Activated B cell treated with CpG ODN at 0.5 μM for 24 hours (primary cell): ENCODE measurements around the gene CAMSAP3. TPM values are rescaled to one million over a fixed set of nuclear protein-coding genes. Genes with fewer than 3 reads are reported as not detected.

Experiments
- ATAC-seq: fragments of 200-7000 bp; cut with Tn5 transposase; one replicate; pipeline ENCODE4 v1.10.0; 2021; ENCODE audit warnings: low read depth, mild to moderate bottlenecking, moderate library complexity
- CTCF ChIA-PET: fragments of 350-600 bp; sonication (Branson Sonifier 250); formaldehyde crosslinking; loops from one replicate; lab custom pipeline; 2021; ENCODE audit warnings: antibody characterized with exemption; lab: Charles Lee
- POLR2A ChIA-PET: fragments of 350-600 bp; sonication (Branson Sonifier 250); formaldehyde crosslinking; loops from one replicate; lab custom pipeline; 2021; ENCODE audit warnings: antibody characterized with exemption; lab: Charles Lee
- DNase-seq: peaks from one replicate; pipeline ENCODE4 v3.0.0; 2022
- H3K27ac Mint-ChIP-seq: one replicate; pipeline ENCODE4 v1.8.0; 2020; ENCODE audit warnings: mixed read lengths
- H3K27me3 Mint-ChIP-seq: one replicate; pipeline ENCODE4 v1.8.0; 2021; ENCODE audit warnings: mixed read lengths
- H3K36me3 Mint-ChIP-seq: one replicate; pipeline ENCODE4 v1.8.0; 2021; ENCODE audit warnings: low read depth, mixed read lengths
- H3K4me1 Mint-ChIP-seq: one replicate; pipeline ENCODE4 v1.8.0; 2021; ENCODE audit warnings: mixed read lengths
- H3K4me3 Mint-ChIP-seq: one replicate; pipeline ENCODE4 v1.8.0; 2020; ENCODE audit warnings: mild to moderate bottlenecking, mixed read lengths
- H3K9me3 Mint-ChIP-seq: one replicate; pipeline ENCODE4 v1.8.0; 2020; ENCODE audit warnings: mixed read lengths
- intact Hi-C: fragments of 100-400 bp; cut with micrococcal nuclease; formaldehyde crosslinking; loops from one replicate; pipeline ENCODE4 v1.15.1; 2024
- total RNA-seq: library from RNA; stranded (reverse); gene quantifications from 2 replicates; pipeline ENCODE4 v1.2.3, GENCODE V29; 2022
- TF ChIP-seq, protein P1 (sequence below): fragments of 200-600 bp; IDR thresholded peaks from one replicate; pipeline ENCODE4 v1.8.0; 2022; ENCODE audit warnings: antibody characterized with exemption, mild to moderate bottlenecking

The CAMSAP3 gene
- total RNA-seq, 1 donor from 2014 or later: 0.80 TPM

DNA sequence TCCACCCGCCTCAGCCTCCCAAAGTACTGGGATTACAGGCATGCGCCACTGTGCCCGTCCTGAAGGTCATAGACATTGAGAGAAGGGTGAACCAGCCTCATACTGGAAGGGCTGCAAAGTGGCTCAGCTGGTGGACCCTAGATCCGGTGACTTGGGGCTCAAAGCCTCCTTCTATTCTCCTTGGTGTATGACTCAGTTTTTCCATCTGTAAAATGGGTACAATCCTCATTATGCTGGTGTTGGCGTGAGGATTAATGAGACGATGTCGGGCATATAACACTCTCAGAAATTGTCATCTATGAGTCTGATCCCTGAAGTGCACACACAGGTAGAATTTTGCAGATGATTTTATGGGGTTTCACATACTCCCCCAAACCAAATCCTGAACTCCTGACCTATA is 5.8 kb upstream of the CAMSAP3 start:
- intact Hi-C loops: no loop called here
- no peaks in the 10 kb centered on the region for H3K9me3 Mint-ChIP-seq
- ChIA-PET POLR2A (no interaction called here), CTCF (no interaction called here)
- peaks cover 12% of the 10 kb centered on the region for H3K27me3 Mint-ChIP-seq
- no peak for DNase-seq
- H3K4me3 Mint-ChIP-seq: no peak overlapping the region
- no peak for ATAC-seq
- TF ChIP-seq, protein P1, sequence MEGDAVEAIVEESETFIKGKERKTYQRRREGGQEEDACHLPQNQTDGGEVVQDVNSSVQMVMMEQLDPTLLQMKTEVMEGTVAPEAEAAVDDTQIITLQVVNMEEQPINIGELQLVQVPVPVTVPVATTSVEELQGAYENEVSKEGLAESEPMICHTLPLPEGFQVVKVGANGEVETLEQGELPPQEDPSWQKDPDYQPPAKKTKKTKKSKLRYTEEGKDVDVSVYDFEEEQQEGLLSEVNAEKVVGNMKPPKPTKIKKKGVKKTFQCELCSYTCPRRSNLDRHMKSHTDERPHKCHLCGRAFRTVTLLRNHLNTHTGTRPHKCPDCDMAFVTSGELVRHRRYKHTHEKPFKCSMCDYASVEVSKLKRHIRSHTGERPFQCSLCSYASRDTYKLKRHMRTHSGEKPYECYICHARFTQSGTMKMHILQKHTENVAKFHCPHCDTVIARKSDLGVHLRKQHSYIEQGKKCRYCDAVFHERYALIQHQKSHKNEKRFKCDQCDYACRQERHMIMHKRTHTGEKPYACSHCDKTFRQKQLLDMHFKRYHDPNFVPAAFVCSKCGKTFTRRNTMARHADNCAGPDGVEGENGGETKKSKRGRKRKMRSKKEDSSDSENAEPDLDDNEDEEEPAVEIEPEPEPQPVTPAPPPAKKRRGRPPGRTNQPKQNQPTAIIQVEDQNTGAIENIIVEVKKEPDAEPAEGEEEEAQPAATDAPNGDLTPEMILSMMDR: no peak
- H3K36me3 Mint-ChIP-seq: no peaks in the 10 kb centered on the region
- no peak overlapping the region for H3K27ac Mint-ChIP-seq
- no peaks in the 10 kb centered on the region for H3K4me1 Mint-ChIP-seq

DNA sequence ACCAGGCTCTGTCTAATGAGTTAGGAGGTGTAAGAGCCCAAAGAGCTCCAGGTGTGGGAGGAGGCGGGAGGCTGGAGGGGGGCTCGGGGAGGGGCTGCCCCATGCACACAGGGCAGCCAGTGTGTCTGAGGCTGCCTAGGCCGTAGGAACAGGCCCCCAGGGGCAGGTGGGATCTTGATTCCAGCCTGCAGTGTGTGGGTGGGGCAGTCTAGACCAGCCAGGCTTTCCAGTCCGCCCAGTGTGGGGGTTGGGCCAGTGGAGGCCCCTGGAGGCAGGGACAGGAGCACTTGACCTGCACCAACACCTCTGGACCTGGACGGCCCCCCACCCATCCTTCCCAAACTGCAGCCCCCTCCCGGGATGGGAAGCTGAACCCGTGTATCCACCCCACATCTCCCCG is 5.4 kb upstream of the CAMSAP3 start:
- intact Hi-C loops: no loop called here
- ChIA-PET POLR2A (no interaction called here), CTCF (no interaction called here)
- H3K36me3 Mint-ChIP-seq: no peaks in the 10 kb centered on the region
- DNase-seq (no peak), ATAC-seq (no peak)
- no peak overlapping the region for H3K4me3 Mint-ChIP-seq
- H3K9me3 Mint-ChIP-seq: no peaks in the 10 kb centered on the region
- TF ChIP-seq, protein P1: no peak
- no peak overlapping the region for H3K27ac Mint-ChIP-seq
- peaks cover 2% of the 10 kb centered on the region for H3K4me1 Mint-ChIP-seq
- peaks cover 17% of the 10 kb centered on the region for H3K27me3 Mint-ChIP-seq

DNA sequence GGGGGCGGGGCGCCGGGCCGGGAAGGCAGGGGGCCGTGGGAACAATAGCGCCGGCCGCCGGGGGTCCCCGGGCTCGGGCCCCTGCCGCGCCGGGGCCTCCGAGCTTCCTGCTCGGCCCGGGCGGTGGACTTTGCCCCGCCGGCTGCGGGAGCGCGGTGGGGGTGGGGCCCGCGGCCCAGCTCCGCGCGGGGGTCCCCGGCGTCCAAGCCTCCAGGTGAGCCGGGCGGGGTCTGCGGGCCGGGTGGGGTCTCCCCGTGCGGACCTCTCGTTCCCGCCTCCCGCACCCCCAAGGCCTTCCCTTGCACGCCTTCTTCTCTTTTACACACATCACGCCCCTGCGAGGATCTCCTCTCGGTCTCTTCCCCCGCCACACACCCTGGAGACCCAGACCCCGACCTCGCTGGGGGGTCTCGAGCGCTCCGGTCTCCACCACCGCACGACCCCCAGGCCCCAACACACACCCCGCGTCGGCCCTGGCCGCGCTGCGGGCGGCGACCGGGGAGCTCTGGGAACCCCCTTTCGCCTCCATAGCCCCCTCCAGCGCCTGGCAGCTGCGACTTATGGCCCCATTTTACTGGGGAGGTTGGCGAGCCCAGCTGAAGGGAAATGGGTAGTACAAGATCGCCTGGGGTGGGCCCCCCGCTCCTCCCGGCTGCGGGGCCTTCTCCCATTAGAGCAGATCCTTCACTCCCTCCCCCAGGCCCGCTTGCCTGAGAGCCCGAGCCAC is 711 bp downstream of the CAMSAP3 start:
- POLR2A ChIA-PET: interaction anchor here (0.6 to 1.0 kb wide), 2 partner anchors 32 to 766 kb away, joined by 3 read pairs; partner anchors contain the start of gene XAB2

DNA sequence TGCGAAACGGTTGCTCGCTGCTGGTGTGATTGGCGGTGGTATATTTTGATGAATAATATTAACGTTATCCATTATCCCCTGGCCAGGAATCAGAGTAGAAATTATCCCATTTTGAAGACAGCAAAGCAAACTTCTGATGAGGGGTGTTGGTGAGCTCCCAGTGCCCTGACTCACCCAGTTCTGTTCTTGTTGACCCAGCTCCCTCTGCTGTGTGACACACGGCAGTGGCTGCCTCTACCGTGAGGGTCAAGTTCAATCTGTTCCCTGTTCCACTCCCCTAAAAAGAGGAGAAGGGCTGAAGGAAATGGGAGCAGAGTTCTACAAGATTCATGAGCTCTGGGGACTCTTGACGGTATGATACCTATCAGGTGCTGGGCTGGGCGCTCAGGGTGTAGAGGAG is 2.0 kb downstream of the CAMSAP3 start:
- Mint-ChIP-seq H3K27ac (no peak overlapping the region), H3K4me1 (peaks cover 10% of the 10 kb centered on the region)
- CTCF ChIA-PET: no interaction called here

More for the DNA sequence above, 711 bp downstream of the CAMSAP3 start:
- intact Hi-C loops: no loop called here
- Mint-ChIP-seq H3K27me3 (peaks cover 34% of the 10 kb centered on the region), H3K36me3 (no peaks in the 10 kb centered on the region), H3K27ac (no peak overlapping the region), H3K9me3 (no peaks in the 10 kb centered on the region), H3K4me1 (peaks cover 10% of the 10 kb centered on the region), H3K4me3 (peak overlapping the region; percentile 75)
- no peak for DNase-seq
- CTCF ChIA-PET: interaction anchor here (0.8 kb wide), 1 partner anchor 28 kb away, joined by 3 read pairs; no protein-coding TSS in a partner anchor
- TF ChIP-seq, protein P1: no peak
- no peak for ATAC-seq

DNA sequence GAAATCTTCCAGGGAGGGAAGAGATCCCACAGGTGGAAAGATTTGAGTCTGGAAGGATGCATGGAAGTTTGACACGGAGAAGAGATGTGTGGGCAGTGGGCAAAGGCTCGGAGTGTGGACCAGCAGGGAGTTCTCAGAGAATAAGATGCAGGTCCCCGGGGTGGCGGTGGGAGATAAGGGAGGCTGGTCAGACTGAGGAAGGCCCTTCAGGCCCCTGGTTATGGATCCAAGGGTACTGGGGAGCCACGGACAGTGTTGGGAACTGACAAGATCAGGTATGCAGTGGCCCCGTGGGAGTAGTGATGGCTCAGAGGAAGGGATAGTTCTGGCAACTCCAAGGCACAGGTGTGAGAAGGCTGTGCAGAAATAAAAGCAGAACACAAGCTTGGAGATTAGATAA is 2.5 kb downstream of the CAMSAP3 start:
- Mint-ChIP-seq H3K4me1 (peaks cover 10% of the 10 kb centered on the region), H3K4me3 (no peak overlapping the region), H3K9me3 (no peaks in the 10 kb centered on the region), H3K36me3 (no peaks in the 10 kb centered on the region), H3K27ac (no peak overlapping the region), H3K27me3 (peaks cover 35% of the 10 kb centered on the region)
- DNase-seq: no peak
- no peak for ATAC-seq
- TF ChIP-seq, protein P1: no peak
- intact Hi-C loops: no loop called here
- POLR2A ChIA-PET: interaction anchor here (0.9 kb wide), 1 partner anchor 39 kb away, joined by 3 read pairs; no protein-coding TSS in a partner anchor
- CTCF ChIA-PET: no interaction called here

More for the DNA sequence above, 2.0 kb downstream of the CAMSAP3 start:
- intact Hi-C loops: no loop called here
- TF ChIP-seq, protein P1: no peak
- Mint-ChIP-seq H3K36me3 (no peaks in the 10 kb centered on the region), H3K27me3 (peaks cover 36% of the 10 kb centered on the region), H3K9me3 (no peaks in the 10 kb centered on the region), H3K4me3 (no peak overlapping the region)
- no peak for DNase-seq
- ATAC-seq: no peak
- POLR2A ChIA-PET: no interaction called here
